Brain microvascular endothelial cell (primary cell): ENCODE measurements around the gene APRT.

Source experiments
- DNase-seq: peaks from one replicate; pipeline ENCODE4 v3.0.0-alpha.2; 2020
- H3K27ac ChIP-seq: fragments of 250-450 bp; sonication (Bioruptor Pico); 2 replicates; pipeline ENCODE4 v1.5.1; 2020; ENCODE audit warnings: mild to moderate bottlenecking, moderate library complexity
- H3K27me3 ChIP-seq: fragments of 250-450 bp; sonication (Bioruptor Pico); replicated peaks from 2 replicates; pipeline ENCODE4 v1.5.1; 2020; ENCODE audit warnings: mild to moderate bottlenecking
- H3K36me3 ChIP-seq: fragments of 250-450 bp; sonication (Bioruptor Pico); replicated peaks from 2 replicates; pipeline ENCODE4 v1.5.1; 2020; ENCODE audit warnings: mild to moderate bottlenecking
- H3K4me3 ChIP-seq: 2 replicates; pipeline ENCODE4 v1.5.1; 2011; ENCODE audit warnings: low read depth, mild to moderate bottlenecking, control low read depth, low read length, moderate library complexity
- in situ Hi-C: cut with HindIII; loops from 2 replicates; pipeline ENCODE4 v1.10.0; 2017; ENCODE audit warnings: low sequenced_read_pairs, low pct_ligation_motif_present
- TF ChIP-seq, protein P1 (sequence below): IDR thresholded peaks from 2 replicates; pipeline ENCODE4 v1.5.1; 2011; ENCODE audit warnings: low read depth, mild to moderate bottlenecking, moderate library complexity, low read length, control low read depth, inconsistent platforms; ENCODE audit errors: missing control alignments

Gene APRT

DNA sequence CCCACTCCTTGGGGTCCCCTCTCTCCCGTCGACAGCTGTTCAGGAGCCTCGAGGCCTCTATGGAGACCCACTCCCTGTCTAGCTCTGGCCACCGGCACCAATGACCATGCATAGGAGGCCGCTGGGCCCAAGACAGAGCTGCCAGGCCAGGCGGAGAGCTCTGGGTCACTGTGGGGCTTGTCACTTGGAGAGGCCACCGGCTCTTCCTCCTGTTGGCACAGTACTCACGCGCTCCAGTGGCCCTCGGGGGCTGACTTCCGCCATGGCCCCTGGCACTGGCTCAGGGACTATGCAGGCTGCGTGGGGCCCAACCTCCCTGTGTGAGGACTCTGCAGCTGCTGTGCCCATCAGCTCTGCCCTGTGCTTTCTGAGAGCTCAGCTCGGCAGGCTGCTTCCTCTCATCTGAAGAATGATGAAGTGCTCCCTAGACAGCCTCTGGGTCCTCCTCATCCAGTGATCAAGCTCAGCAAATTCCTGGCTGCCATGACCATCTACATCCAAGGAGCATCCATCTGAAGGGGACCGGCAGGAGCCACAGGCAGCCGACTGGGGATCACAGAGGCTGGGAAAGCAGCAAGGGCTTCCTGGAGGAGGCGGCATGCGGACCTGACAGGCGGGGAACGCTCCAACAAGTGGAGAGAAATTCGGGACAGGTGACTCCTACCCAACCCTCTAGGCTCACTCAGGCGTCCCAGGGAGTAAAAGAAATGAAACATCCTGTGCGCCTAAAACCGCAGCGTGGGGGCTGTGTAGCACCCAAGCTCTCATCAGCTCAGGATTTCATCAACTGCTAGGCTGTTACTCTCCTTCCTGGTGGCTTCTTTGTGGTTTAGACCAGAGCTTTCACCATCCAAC, 28.2 kb upstream of the APRT start:
- TF ChIP-seq, protein P1, sequence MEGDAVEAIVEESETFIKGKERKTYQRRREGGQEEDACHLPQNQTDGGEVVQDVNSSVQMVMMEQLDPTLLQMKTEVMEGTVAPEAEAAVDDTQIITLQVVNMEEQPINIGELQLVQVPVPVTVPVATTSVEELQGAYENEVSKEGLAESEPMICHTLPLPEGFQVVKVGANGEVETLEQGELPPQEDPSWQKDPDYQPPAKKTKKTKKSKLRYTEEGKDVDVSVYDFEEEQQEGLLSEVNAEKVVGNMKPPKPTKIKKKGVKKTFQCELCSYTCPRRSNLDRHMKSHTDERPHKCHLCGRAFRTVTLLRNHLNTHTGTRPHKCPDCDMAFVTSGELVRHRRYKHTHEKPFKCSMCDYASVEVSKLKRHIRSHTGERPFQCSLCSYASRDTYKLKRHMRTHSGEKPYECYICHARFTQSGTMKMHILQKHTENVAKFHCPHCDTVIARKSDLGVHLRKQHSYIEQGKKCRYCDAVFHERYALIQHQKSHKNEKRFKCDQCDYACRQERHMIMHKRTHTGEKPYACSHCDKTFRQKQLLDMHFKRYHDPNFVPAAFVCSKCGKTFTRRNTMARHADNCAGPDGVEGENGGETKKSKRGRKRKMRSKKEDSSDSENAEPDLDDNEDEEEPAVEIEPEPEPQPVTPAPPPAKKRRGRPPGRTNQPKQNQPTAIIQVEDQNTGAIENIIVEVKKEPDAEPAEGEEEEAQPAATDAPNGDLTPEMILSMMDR, result no peak
- Histone ChIP-seq H3K4me3 (no peak overlapping the region), H3K36me3 (peaks cover 17% of the 10 kb centered on the region), H3K27me3 (no peaks in the 10 kb centered on the region), H3K27ac (no peak overlapping the region)
- in situ Hi-C loops, result no loop called here
- no peak for DNase-seq

DNA sequence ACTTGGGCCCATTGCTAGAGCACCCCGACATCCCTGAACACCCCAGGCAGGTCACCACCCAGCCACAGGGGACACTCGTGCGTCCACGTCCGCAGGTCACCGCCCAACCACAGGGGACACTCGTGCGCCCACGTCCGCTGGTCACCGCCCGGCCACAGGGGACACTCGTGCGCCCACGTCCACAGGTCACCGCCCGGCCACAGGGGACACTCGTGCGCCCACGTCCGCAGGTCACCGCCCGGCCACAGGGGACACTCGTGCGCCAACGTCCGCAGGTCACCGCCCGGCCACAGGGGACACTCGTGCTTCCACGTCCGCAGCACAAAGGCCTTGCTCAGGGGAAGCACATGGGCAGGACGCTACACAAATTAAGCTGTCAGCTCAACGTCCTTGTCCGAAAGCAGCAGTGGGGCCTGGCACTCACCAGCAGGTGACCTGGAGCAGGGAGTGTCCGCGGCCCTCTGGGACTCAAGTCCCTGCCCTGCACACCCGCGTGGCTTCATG, 27.4 kb upstream of the APRT start:
- no peaks in the 10 kb centered on the region for H3K27me3 ChIP-seq
- DNase-seq, result no peak
- H3K4me3 ChIP-seq, result no peak overlapping the region
- TF ChIP-seq, protein P1, result no peak
- H3K27ac ChIP-seq, result no peak overlapping the region
- in situ Hi-C loops, result no loop called here
- H3K36me3 ChIP-seq, result peaks cover 17% of the 10 kb centered on the region

- Histone ChIP-seq H3K36me3 (peaks cover 17% of the 10 kb centered on the region), H3K27me3 (no peaks in the 10 kb centered on the region), H3K27ac (no peak overlapping the region), H3K4me3 (no peak overlapping the region)
- TF ChIP-seq, protein P1, result no peak
- in situ Hi-C loops, result no loop called here
- no peak for DNase-seq
Observed at GRCh38 chr16:88838566-88838965, 26.8 kb upstream of the APRT start.

DNA sequence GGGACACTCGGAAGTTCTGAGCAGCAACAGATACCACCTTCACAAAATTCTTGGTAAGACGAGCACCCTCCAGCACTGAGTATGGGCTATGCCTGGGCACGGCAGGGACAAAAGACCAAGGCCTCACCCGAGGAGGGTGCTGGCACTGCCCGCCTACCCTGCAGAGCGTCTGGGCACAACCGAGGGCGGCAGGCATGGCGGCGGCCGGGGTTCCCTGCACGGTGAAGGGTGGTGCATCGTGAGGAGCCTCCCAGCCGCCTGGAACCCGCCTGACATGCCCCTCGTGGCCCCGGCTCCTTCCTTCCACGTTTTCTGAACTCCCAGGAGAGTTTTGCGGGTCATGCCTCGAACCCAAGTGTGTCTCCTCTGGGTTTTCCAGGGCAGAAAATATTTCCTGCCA, 26.1 kb upstream of the APRT start:
- Histone ChIP-seq H3K27ac (no peak overlapping the region), H3K4me3 (no peak overlapping the region), H3K36me3 (peaks cover 17% of the 10 kb centered on the region), H3K27me3 (no peaks in the 10 kb centered on the region)
- in situ Hi-C loops, result no loop called here
- no peak for DNase-seq
- TF ChIP-seq, protein P1, result no peak

DNA sequence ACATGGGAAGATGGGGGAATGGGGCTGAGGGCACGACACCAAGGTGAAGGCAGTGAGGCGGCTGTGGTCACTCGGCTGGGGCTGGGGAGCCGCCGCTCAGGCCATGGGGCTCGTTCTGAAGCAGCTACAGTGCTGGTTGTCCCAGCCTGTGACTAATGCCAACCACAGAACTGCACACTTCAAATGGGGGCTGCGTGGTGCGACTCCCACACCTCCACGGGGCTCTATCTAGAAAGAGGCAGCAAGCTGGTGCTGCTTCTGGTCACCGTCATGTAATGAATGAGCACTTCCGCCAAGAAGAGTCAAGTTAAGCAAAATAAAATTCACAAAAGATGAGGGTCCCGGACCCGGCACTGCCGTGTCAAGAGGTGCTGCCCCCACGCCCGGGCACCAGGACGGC, 25.1 kb upstream of the APRT start:
- in situ Hi-C loops, result no loop called here
- Histone ChIP-seq H3K4me3 (no peak overlapping the region), H3K36me3 (peaks cover 17% of the 10 kb centered on the region), H3K27ac (no peak overlapping the region), H3K27me3 (no peaks in the 10 kb centered on the region)
- TF ChIP-seq, protein P1, result no peak
- DNase-seq, result no peak
